Aortic smooth muscle cell (primary cell): Measurements from ENCODE around the gene LRFN3. TPM values are rescaled to one million over a fixed set of nuclear protein-coding genes. Genes with fewer than 3 reads are reported as not detected.

Source experiments
- total RNA-seq: library from RNA; depleted of rRNA; stranded (reverse); fragments of >200 nt; gene quantifications from 2 replicates; pipeline ENCODE4 v1.2.3, GENCODE V29; 2014

LRFN3 gene
- total RNA-seq = 1.5 and 2.4 TPM in 2 replicates

DNA sequence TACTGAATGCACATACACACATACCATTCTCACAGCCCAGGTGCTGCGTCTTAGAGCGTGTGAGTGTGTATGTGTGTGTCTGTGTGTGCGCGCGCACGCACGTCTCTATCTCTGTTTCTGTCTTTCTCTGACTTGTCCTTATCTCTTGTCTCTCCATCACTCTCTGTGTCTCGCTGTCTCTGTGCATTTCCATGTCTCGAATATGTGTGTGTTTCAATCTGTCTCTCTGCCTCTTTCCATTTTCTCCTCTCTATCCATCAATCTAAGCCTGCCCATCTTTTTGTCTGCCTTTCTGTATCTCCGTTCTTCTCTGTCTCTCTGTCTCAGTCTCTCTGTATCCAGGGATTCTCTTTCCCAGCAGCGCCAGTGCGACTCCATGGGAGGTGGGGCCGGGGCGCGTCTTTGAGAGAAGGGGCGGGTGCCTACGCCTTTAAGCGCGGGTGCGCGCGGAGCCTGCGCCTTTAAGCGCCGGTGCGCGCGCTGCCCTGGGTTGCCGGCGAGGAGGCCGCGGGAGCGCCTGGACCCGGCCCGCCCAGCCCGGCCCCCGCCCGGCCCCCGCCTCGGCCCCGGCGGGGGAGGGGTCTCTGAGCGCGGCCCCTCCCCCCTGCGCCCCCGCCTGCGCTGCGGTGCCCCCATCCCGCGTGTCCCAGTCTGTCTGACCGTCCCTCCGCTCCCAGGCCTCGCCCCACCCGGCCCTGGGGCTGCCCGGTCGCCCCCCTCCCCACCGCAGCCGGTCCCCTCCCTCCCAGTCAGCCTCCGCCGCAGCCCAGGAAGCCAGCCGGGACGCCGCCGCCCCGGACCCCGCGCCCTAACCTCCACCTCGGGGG is at the start of gene LRFN3:
Gene LRFN3, plus strand, starts transcription at position 464 of the 827 bp plus-strand sequence. CDS start 3,052 bp downstream, outside the sequence.

DNA sequence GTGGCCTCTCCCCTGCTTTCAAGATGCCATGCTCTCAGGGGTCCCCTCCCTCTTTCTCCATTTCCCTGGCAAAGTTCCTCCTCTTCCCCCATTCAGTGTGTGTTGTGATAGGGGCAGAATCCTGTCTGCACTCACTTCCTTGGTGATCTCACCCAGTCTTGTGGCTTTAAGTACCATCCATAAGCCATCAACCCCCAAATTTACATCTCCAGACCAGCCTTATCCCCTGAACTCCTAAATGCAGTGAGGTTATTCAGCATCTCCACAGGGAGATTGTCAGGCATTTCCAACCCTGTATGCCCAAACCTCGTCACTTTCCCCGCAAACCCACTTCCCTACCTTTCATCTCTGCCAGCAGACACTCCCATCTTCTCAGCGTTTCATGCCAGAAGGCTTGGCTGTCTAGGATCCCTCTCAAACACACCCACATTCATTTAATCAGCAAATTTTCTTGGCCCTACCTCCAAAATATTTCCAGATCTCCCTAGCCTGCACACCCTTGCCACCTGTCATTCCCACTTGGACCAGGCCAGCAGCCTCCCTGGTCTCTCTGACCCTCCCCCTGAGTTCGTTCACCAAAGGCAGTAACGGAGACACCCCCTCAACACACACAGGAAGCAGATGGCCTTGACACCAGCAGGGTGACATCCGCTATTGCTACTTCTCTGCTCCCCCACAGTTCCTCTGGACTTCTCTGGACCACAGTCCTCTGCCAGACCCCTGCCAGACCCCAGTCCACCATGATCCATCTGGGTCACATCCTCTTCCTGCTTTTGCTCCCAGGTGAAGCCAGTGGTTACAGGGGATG is 34.1 kb upstream of the LRFN3 start, which contains the start of gene HCST:
Gene HCST, plus strand, starts transcription at position 676 of the 808 bp plus-strand sequence. Its CDS starts 65 bp downstream, at position 741.

GRCh38 chr19:35908010-35908441 is 28.1 kb upstream of the LRFN3 start, which contains the start of gene TYROBP:
Gene TYROBP (minus strand): TSS chr19:35908295. CDS start chr19:35908228, 67 bp downstream.

Other genes with a start within 250 kb of the LRFN3 start
- gene ZBTB32, start 231.8 kb upstream of the LRFN3 start, total RNA-seq = not detected in 2 replicates
- gene KMT2B, start 218.4 kb upstream of the LRFN3 start, total RNA-seq = 3.6 and 5.9 TPM in 2 replicates
- gene IGFLR1, start 193.9 kb upstream of the LRFN3 start, total RNA-seq = 1.1 TPM in 2 replicates
- gene U2AF1L4, start 191.0 kb upstream of the LRFN3 start, total RNA-seq = 7.3 and 10.3 TPM in 2 replicates
- gene PSENEN, start 190.7 kb upstream of the LRFN3 start, total RNA-seq = 16.8 and 17.2 TPM in 2 replicates
- gene LIN37, start 187.8 kb upstream of the LRFN3 start, total RNA-seq = 6.7 and 7.0 TPM in 2 replicates
- gene HSPB6, start 179.3 kb upstream of the LRFN3 start, total RNA-seq = 55.8 and 106 TPM in 2 replicates
- 3.6 and 4.7 TPM in 2 replicates for gene PROSER3, start 178.2 kb upstream of the LRFN3 start, total RNA-seq
- 2.9 and 3.2 TPM in 2 replicates for gene ARHGAP33, start 160.8 kb upstream of the LRFN3 start, total RNA-seq
- not detected in 2 replicates for gene PRODH2, start 123.5 kb upstream of the LRFN3 start, total RNA-seq
- gene NPHS1, start 83.9 kb upstream of the LRFN3 start, total RNA-seq = not detected in 2 replicates
- not detected in 2 replicates for gene KIRREL2, start 79.5 kb upstream of the LRFN3 start, total RNA-seq
- 7.7 and 14.0 TPM in 2 replicates for gene APLP1, start 67.8 kb upstream of the LRFN3 start, total RNA-seq
- gene NFKBID, start 35.8 kb upstream of the LRFN3 start, total RNA-seq = 3.2 and 4.0 TPM in 2 replicates
- 0.79 and 1.2 TPM in 2 replicates for gene HCST, start 33.8 kb upstream of the LRFN3 start, total RNA-seq
- gene TYROBP, start 28.1 kb upstream of the LRFN3 start, total RNA-seq = not detected in 2 replicates
- 13.5 and 15.2 TPM in 2 replicates for gene SDHAF1, start 58.8 kb downstream of the LRFN3 start, total RNA-seq
- gene SYNE4, start 72.4 kb downstream of the LRFN3 start, total RNA-seq = 0.25 TPM in 1 of 2 replicates, not detected in the other
- 13.9 and 18.8 TPM in 2 replicates for gene ALKBH6, start 77.8 kb downstream of the LRFN3 start, total RNA-seq
- 3.4 and 11.8 TPM in 2 replicates for gene CLIP3, start 96.5 kb downstream of the LRFN3 start, total RNA-seq
- 0.50 and 1.2 TPM in 2 replicates for gene THAP8, start 117.9 kb downstream of the LRFN3 start, total RNA-seq
- 3.2 and 6.2 TPM in 2 replicates for gene WDR62, start 118.5 kb downstream of the LRFN3 start, total RNA-seq
- gene OVOL3, start 174.8 kb downstream of the LRFN3 start, total RNA-seq = not detected in 2 replicates
- gene POLR2I, start 178.5 kb downstream of the LRFN3 start, total RNA-seq = 87.4 and 111 TPM in 2 replicates
- 265 and 341 TPM in 2 replicates for gene TBCB, start 179.1 kb downstream of the LRFN3 start, total RNA-seq
- 545 and 630 TPM in 2 replicates for gene CAPNS1, start 203.7 kb downstream of the LRFN3 start, total RNA-seq
- 79.4 and 93.1 TPM in 2 replicates for gene COX7A1, start 216.1 kb downstream of the LRFN3 start, total RNA-seq